Lower lobe of right lung (tissue), 2 donors: Measurements from ENCODE around the gene CUBN. TPM values are rescaled to one million over a fixed set of nuclear protein-coding genes. Genes with fewer than 3 reads are reported as not detected.

Experiments
- ATAC-seq, 2 donors: fragments of 200-7000 bp; cut with Tn5 transposase; one replicate each; pipeline ENCODE4 v1.9.1; 2020 to 2022; ENCODE audit warnings: mild to moderate bottlenecking in 2 of 2, moderate library complexity in 2 of 2
- DNase-seq: peaks from one replicate; pipeline ENCODE4 v3.0.0-alpha.2; 2020
- H3K27ac ChIP-seq: fragments of 200-600 bp; one replicate; pipeline ENCODE4 v1.8.0; 2022
- H3K27me3 ChIP-seq: fragments of 200-600 bp; one replicate; pipeline ENCODE4 v1.8.0; 2022; ENCODE audit warnings: low read depth
- H3K36me3 ChIP-seq: fragments of 200-600 bp; one replicate; pipeline ENCODE4 v1.8.0; 2022; ENCODE audit warnings: mild to moderate bottlenecking
- H3K4me1 ChIP-seq: fragments of 200-600 bp; one replicate; pipeline ENCODE4 v1.8.0; 2022
- H3K4me3 ChIP-seq: fragments of 200-600 bp; one replicate; pipeline ENCODE4 v1.8.0; 2022; ENCODE audit warnings: mild to moderate bottlenecking
- H3K9me3 ChIP-seq: fragments of 200-600 bp; one replicate; pipeline ENCODE4 v1.8.0; 2022
- intact Hi-C: fragments of 100-400 bp; cut with DNase I; formaldehyde crosslinking; loops from one replicate; pipeline ENCODE4 v1.11.0; 2022
- total RNA-seq: library from RNA; stranded (reverse); fragmentation: NEBNext Ultra II Directional; extraction: Animal tissue kit (Norgen Biotek cat#: 25700); gene quantifications from one replicate; pipeline ENCODE4 v1.2.1, GENCODE V29; 2021
- TF ChIP-seq, protein P1 (sequence below): fragments of 200-600 bp; IDR thresholded peaks from one replicate; pipeline ENCODE4 v1.8.0; 2022; ENCODE audit warnings: antibody characterized with exemption, mild to moderate bottlenecking
- donor health status: DM: no; HTN: yes; CAD: no; lungs with severe emphysema.

Gene CUBN
- total RNA-seq, 1 donor from 2014 or later: 2.2 TPM

DNA sequence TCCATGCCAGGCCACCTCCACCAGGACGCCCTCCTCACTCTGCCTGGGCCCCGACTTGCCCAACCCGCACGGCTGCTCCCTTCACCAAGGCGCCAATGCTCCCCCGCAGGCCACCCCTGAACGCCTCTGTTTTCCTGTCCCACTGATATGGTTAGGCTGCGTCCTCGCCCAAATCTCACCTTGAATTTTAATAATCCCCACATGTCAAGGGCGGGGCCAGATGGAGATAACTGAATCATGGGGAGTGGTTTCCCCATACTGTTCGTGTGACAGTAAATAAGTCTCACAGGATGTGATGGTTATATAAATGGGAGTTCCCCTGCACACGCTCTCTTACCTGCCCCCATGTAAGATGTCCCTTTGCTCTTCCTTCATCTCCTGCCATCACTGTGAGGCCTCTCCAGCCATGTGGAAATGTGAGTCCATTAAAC, 342.2 kb downstream of the CUBN start:
- H3K27me3 ChIP-seq: no peaks in the 10 kb centered on the region
- ATAC-seq: no peak
- no peaks in the 10 kb centered on the region for H3K9me3 ChIP-seq
- no peak overlapping the region for H3K27ac ChIP-seq
- no peaks in the 10 kb centered on the region for H3K36me3 ChIP-seq
- no peaks in the 10 kb centered on the region for H3K4me1 ChIP-seq
- H3K4me3 ChIP-seq: no peak overlapping the region
- TF ChIP-seq, protein P1, sequence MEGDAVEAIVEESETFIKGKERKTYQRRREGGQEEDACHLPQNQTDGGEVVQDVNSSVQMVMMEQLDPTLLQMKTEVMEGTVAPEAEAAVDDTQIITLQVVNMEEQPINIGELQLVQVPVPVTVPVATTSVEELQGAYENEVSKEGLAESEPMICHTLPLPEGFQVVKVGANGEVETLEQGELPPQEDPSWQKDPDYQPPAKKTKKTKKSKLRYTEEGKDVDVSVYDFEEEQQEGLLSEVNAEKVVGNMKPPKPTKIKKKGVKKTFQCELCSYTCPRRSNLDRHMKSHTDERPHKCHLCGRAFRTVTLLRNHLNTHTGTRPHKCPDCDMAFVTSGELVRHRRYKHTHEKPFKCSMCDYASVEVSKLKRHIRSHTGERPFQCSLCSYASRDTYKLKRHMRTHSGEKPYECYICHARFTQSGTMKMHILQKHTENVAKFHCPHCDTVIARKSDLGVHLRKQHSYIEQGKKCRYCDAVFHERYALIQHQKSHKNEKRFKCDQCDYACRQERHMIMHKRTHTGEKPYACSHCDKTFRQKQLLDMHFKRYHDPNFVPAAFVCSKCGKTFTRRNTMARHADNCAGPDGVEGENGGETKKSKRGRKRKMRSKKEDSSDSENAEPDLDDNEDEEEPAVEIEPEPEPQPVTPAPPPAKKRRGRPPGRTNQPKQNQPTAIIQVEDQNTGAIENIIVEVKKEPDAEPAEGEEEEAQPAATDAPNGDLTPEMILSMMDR: no peak
- no peak for DNase-seq
- intact Hi-C loops: no loop called here

DNA sequence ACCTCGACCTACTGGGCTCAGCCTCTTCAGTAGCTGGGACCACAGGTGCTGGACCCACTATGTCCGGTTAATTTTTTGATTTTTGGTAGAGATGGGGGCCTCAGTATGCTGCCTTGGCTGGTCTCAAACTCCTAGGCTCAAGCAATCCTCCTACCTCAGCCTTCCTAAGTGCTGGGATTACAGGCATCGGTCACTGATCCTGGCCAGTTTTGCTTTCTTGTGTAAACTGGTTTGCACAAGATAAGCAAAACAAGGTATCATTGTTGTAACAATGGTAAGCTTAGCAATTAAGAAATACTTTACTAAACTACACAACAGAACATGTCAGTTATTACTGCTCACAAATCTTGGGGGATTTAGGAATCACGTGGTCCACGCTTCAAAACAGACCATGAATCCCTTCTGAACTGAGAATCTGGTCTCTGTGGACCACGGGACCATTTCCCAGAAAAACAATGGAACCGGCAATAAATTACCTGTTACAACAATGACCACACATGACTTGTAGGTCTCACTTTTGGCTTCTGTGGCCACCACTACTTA, 349.2 kb downstream of the CUBN start:
- Histone ChIP-seq H3K4me3 (no peak overlapping the region), H3K9me3 (no peaks in the 10 kb centered on the region), H3K27me3 (no peaks in the 10 kb centered on the region), H3K36me3 (peaks cover 20% of the 10 kb centered on the region), H3K27ac (no peak overlapping the region), H3K4me1 (peaks cover 18% of the 10 kb centered on the region)
- DNase-seq (no peak), ATAC-seq (no peak)
- TF ChIP-seq, protein P1: no peak
- intact Hi-C loops: no loop called here

DNA sequence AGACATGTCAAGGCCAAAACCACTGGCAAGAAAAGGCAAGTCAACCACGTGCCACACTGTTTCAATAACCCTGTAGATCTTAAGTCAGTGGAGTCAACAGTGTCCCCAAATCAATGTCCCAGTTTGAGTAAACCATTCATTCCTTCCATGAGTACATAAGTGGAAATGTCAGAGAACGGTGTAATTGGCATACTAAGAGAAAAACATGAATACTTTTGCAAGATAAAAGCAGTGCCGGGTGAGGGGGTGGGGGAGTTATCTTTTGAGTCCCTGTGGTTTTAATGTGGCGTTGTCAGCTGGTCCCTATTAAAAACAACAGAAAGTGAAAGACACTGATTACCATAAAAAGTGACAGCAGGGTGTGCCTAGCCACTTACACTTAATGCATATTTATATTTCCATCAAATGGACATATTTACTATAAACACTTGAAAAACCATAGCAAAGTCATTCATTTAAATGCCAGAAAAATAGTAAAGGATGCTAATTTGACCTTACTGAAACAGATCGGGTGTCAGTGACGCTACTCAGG, 350.2 kb downstream of the CUBN start:
- Histone ChIP-seq H3K27me3 (no peaks in the 10 kb centered on the region), H3K4me1 (peaks cover 18% of the 10 kb centered on the region), H3K9me3 (no peaks in the 10 kb centered on the region), H3K4me3 (no peak overlapping the region), H3K27ac (no peak overlapping the region), H3K36me3 (peaks cover 20% of the 10 kb centered on the region)
- TF ChIP-seq, protein P1: no peak
- intact Hi-C loops: no loop called here
- DNase-seq (no peak), ATAC-seq (no peak)

DNA sequence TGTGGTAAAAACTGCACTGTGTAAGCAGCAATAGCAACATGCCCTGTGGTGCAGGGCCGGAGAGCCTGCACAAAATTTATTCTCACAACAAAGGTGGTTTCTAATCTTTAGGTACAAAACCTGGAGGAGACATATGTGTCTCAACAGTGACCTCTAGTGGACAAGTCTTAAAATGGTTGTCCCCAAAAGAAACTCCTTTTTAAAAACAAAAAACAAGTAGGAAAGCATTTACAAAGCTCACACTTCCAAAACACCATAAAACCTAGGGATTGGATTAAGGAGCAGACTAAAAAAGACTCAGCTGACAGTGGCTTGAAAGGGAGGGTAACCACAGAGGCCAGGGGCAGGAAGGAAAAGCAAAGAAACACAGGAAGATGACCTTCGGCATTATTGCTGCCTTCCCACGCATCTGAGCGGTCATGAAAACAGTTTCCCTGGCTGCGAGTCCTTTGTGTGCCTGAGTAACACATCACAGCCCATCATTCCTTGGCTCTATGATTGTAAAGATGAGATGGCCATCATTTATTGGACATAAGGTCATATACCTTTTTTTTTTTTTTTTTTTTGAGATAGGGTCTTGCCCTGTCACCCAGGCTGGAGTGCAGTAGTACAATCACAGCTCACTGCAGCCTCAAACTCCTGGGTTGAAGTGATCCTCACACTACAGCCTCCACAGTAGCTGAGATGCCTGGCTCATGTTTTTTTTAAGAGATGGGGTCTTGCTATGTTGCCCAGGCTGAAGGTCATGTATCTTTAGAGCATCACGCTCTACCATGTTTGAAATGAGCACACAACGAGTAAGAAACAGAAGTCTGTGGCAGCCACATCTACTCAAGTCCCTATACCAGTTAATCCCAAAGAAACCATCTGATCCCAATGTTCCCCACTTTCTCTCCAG, 351.9 kb downstream of the CUBN start:
- no peaks in the 10 kb centered on the region for H3K9me3 ChIP-seq
- H3K36me3 ChIP-seq: peaks cover 20% of the 10 kb centered on the region
- DNase-seq (no peak), ATAC-seq (peak; percentile 51 to 54)
- peaks cover 18% of the 10 kb centered on the region for H3K4me1 ChIP-seq
- peak overlapping the region; percentile 4 for H3K27ac ChIP-seq
- no peak overlapping the region for H3K4me3 ChIP-seq
- intact Hi-C loops: no loop called here
- H3K27me3 ChIP-seq: no peaks in the 10 kb centered on the region
- TF ChIP-seq, protein P1: peak; percentile 83

DNA sequence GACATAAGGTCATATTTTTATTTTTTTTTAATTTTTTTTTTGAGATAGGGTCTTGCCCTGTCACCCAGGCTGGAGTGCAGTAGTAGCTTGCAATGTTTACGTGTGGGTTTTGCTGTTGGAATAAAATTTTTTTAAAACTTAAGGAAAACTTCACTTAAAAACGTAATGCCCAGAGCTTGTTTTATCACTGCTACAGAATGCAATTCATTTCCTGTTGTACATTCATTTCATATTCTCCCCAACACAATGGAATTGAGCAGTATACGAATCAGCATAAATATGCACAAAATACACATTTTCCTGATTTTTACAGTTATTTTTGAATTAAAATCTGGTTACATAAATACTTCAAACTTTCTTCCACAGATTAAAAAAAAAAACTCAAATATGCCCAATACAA, 352.7 kb downstream of the CUBN start:
- Histone ChIP-seq H3K27ac (no peak overlapping the region), H3K9me3 (no peaks in the 10 kb centered on the region), H3K4me3 (no peak overlapping the region), H3K27me3 (no peaks in the 10 kb centered on the region), H3K36me3 (peaks cover 20% of the 10 kb centered on the region), H3K4me1 (peaks cover 18% of the 10 kb centered on the region)
- TF ChIP-seq, protein P1: no peak
- intact Hi-C loops: no loop called here
- no peak for DNase-seq
- no peak for ATAC-seq

Other genes with a start within 250 kb of the CUBN start
- 7.9 TPM for gene TRDMT1, start 71.9 kb upstream of the CUBN start, total RNA-seq
- gene VIM, start 98.4 kb upstream of the CUBN start, total RNA-seq: 1,797 TPM